Stomach (tissue), 19 donors: ENCODE results near the gene PDGFRB. TPM values are rescaled to one million over a fixed set of nuclear protein-coding genes. Genes with fewer than 3 reads are reported as not detected.

Experiments used
- DNase-seq, 2 donors: peaks; one replicate each; pipeline versions ENCODE4 v3.0.0 to v3.0.0-alpha.2; 2013 to 2019
- H3K27ac ChIP-seq, 5 donors: fragments of 200-600 bp in 4 of 5; sonication (generic) in 4 of 5; one replicate each; pipeline ENCODE4 v1.5.1; 2013 to 2019; ENCODE audit warnings: mild to moderate bottlenecking in 1 of 5, moderate library complexity in 1 of 5
- H3K27me3 ChIP-seq, 3 donors: fragments of 200-600 bp; sonication (generic); one replicate each; pipeline ENCODE4 v1.5.1; 2017 to 2019; ENCODE audit warnings: mixed run types in 1 of 3
- H3K36me3 ChIP-seq, 4 donors: fragments of 200-600 bp; sonication (generic); 1 replicate in 3 of 4; 2 replicates in 1 of 4; pipeline ENCODE4 v1.5.1; 2016 to 2019
- H3K4me1 ChIP-seq, 4 donors: fragments of 200-600 bp; sonication (generic); one replicate each; pipeline ENCODE4 v1.5.1; 2016 to 2019
- H3K4me3 ChIP-seq, 4 donors: fragments of 200-600 bp; sonication (generic) in 3 of 4; one replicate each; pipeline ENCODE4 v1.5.1; 2016 to 2019; ENCODE audit warnings: mild to moderate bottlenecking in 1 of 4
- H3K9me3 ChIP-seq, 4 donors: fragments of 200-600 bp; sonication (generic); one replicate each; pipeline ENCODE4 v1.5.1; 2016 to 2019
- CTCF ChIP-seq, 7 experiments: fragments of 450-650 bp in 4 of 7; fragments of 200-600 bp in 3 of 7; sonication (generic) in 3 of 7; IDR thresholded peaks; one replicate each; pipeline ENCODE4 v1.5.1; 2016 to 2019; ENCODE audit warnings: antibody characterized with exemption in 7 of 7, control low read depth in 2 of 7, mild to moderate bottlenecking in 1 of 7
- EP300 ChIP-seq: sonication (generic); formaldehyde crosslinking; IDR thresholded peaks from one replicate; pipeline ENCODE4 v1.6.1; 2017; ENCODE audit warnings: antibody characterized with exemption
- POLR2A ChIP-seq, 4 donors: fragments of 450-650 bp; IDR thresholded peaks; one replicate each; pipeline ENCODE4 v1.6.1; 2016; ENCODE audit warnings: antibody characterized with exemption in 4 of 4, control low read depth in 2 of 4, mild to moderate bottlenecking in 1 of 4, moderate library complexity in 1 of 4
- POLR2AphosphoS5 ChIP-seq, 3 donors: sonication (generic); formaldehyde crosslinking; IDR thresholded peaks; one replicate each; pipeline ENCODE4 v1.6.1; 2016; ENCODE audit warnings: antibody characterized with exemption in 3 of 3
- WGBS, 5 donors: extraction: QIAGEN DNeasy Blood & Tissue Kit in 3 of 5; methylation state at CpG; one replicate each; pipeline versions ENCODE4 v1.1.5 to v1.1.7; 2013 to 2018; 5-methylcytosine and 5-hydroxymethylcytosine counted together
- intact Hi-C: fragments of 100-400 bp; cut with DNase I; formaldehyde crosslinking; loops from one replicate; pipeline ENCODE4 v1.15.1; 2023; ENCODE audit warnings: low total_unique reads
- long read RNA-seq, 10 donors: transcript quantifications; one replicate each; lab custom pipeline, GENCODE V29; 2026
- polyA plus RNA-seq, 3 donors: library from polyadenylated mRNA; stranded (reverse); fragments of 200-250 nt; gene quantifications; one replicate each; pipeline ENCODE4 v1.2.3, GENCODE V29; 2013
- total RNA-seq, 5 donors: library from RNA; depleted of rRNA; stranded (reverse); fragments of >200 nt; gene quantifications; one replicate each; pipeline versions ENCODE4 v1.1.0 to v1.2.3, GENCODE V29; 2014 to 2016
- donor health status: healthy with polysubstance abuse.
- donor health status: Bipolar disorder and iron deficiency.
- donor health status: healthy.

PDGFRB gene
- total RNA-seq (10 to 100 TPM; 16.5 to 71.2 (median 53.1) TPM), polyA plus RNA-seq (1 to 10 TPM; 4.7 to 9.1 (median 6.9) TPM)
- long read RNA-seq, donor 1, partial matches to known transcripts = 14 of 20 reads
- long read RNA-seq, donor 1, other reads (novel, unspliced or antisense) = 6 of 20 reads
- long read RNA-seq, donor 2, full-length matches to known transcripts = 2 of 23 reads
- long read RNA-seq, donor 2, partial matches to known transcripts = 21 of 23 reads
- long read RNA-seq, donor 2, other reads (novel, unspliced or antisense) = 0 of 23 reads
- long read RNA-seq, donor 3 = 0 reads
- long read RNA-seq, donor 4 = 0 reads
- long read RNA-seq, donor 5, full-length matches to known transcripts = 3 of 49 reads
- long read RNA-seq, donor 5, partial matches to known transcripts = 46 of 49 reads
- long read RNA-seq, donor 5, other reads (novel, unspliced or antisense) = 0 of 49 reads
- long read RNA-seq, donor 6, full-length matches to known transcripts = 3 of 48 reads
- long read RNA-seq, donor 6, partial matches to known transcripts = 39 of 48 reads
- long read RNA-seq, donor 6, other reads (novel, unspliced or antisense) = 6 of 48 reads
- long read RNA-seq, donor 7, full-length matches to known transcripts = 3 of 21 reads
- long read RNA-seq, donor 7, partial matches to known transcripts = 18 of 21 reads
- long read RNA-seq, donor 7, other reads (novel, unspliced or antisense) = 0 of 21 reads
- long read RNA-seq, donor 8, partial matches to known transcripts = 8 of 8 reads
- long read RNA-seq, donor 8, other reads (novel, unspliced or antisense) = 0 of 8 reads
- long read RNA-seq, donor 9, full-length matches to known transcripts = 2 of 26 reads
- long read RNA-seq, donor 9, partial matches to known transcripts = 24 of 26 reads
- long read RNA-seq, donor 9, other reads (novel, unspliced or antisense) = 0 of 26 reads
- long read RNA-seq, donor 10 = 0 reads

DNA sequence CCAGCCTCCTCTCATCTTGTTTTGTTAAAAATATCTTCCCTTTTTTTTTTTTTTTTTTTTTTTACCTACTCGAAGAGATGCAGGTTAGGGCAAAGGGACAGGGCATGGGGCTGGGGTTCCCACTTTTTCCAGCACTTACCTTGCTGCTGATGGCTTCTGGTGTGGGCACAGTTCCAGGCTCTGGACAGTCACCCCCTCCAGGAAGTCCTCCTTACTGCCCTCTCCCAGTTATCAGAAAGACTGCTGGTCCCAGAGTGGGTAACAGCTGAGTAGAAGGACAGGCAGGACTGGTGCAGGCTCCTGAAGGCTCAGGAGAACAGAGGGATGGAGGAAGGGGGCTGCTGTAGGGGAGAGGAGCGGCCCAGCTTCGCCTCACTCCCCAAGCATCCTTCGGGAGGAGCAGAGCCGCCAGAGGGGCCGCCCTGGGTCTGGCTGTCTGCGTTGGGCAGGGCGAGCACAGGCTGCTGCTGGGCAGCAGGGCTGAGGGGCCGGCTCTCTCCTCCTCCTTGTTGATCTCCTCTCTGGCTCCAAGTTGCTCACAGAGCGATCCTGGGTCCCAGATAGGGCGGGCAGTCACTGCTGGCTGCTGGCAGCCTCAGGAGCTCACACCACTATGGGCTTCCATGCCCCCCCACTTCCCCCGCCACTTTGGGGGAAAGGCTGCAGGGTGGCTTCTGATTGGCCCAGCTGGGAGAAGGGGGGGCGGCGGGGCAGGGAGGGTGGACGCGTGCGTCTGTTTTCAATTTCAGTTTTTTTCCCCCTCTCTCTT is at the start of gene PDGFRB:
Gene PDGFRB, minus strand, starts transcription at position 588 of the 769 bp plus-strand sequence. CDS start 18,798 bp downstream, outside the sequence.
- H3K9me3 ChIP-seq = no peaks in the 10 kb centered on the region
- intact Hi-C loops = no loop called here
- H3K4me1 ChIP-seq = peaks cover 11 to 42% (median 22%) of the 10 kb centered on the region in 4 donors
- H3K4me3 ChIP-seq = peak within 1 kb of the TSS; percentile 42 to 54 (median 46)
- H3K36me3 ChIP-seq = no peaks in the 10 kb centered on the region
- TF ChIP-seq CTCF (IDR thresholded peaks at IDR 0.05) (no peak), POLR2AphosphoS5 (IDR thresholded peaks at IDR 0.05) (peak; percentile 24 to 71 (median 60))
- H3K27ac ChIP-seq = peak within 1 kb of the TSS; percentile 64 to 84 (median 81)
- H3K27me3 ChIP-seq = peaks cover 0 to 15% (median 8%) of the 10 kb centered on the region in 3 donors
- 6 to 20% (median 7%) methylated on average over 12 to 17 of the region's 17 CpGs for WGBS, 5 donors
- DNase-seq = peak; percentile 55 to 94

GRCh38 chr5:150204590-150204960 is 48.9 kb upstream of the PDGFRB start:
- Histone ChIP-seq H3K9me3 (no peaks in the 10 kb centered on the region), H3K27ac (no peak overlapping the region), H3K4me3 (no peak overlapping the region), H3K36me3 (no peaks in the 10 kb centered on the region), H3K27me3 (peaks cover 0 to 13% (median 4%) of the 10 kb centered on the region in 3 donors), H3K4me1 (no peaks in the 10 kb centered on the region)
- intact Hi-C loops = no loop called here
- TF ChIP-seq CTCF (IDR thresholded peaks at IDR 0.05) (no peak), EP300 (no peak), POLR2AphosphoS5 (IDR thresholded peaks at IDR 0.05) (no peak), POLR2A (IDR thresholded peaks at IDR 0.05) (no peak)
- DNase-seq = no peak
- 88 to 95% (median 94%) methylated on average over 11 to 13 of the region's 13 CpGs for WGBS, 5 donors

GRCh38 chr5:150203832-150204589 is 48.4 kb upstream of the PDGFRB start:
- Histone ChIP-seq H3K36me3 (no peaks in the 10 kb centered on the region), H3K9me3 (no peaks in the 10 kb centered on the region), H3K27me3 (peaks cover 0 to 9% (median 4%) of the 10 kb centered on the region in 3 donors), H3K4me1 (no peaks in the 10 kb centered on the region), H3K4me3 (no peak overlapping the region), H3K27ac (no peak overlapping the region)
- 74 to 82% (median 80%) methylated on average over 6 to 12 of the region's 12 CpGs for WGBS, 5 donors
- intact Hi-C loops = no loop called here
- no peak for DNase-seq
- TF ChIP-seq POLR2A (IDR thresholded peaks at IDR 0.05) (no peak), POLR2AphosphoS5 (IDR thresholded peaks at IDR 0.05) (no peak), EP300 (no peak), CTCF (IDR thresholded peaks at IDR 0.05) (no peak)
